HG03139 (cell line): Measurements from ENCODE around the gene CCDC159.

Source experiments
- ATAC-seq: cut with Tn5 transposase; IDR thresholded peaks from one replicate; pipeline ENCODE4 v1.9.1; 2021; ENCODE audit not compliant: unreplicated experiment

CCDC159 gene

GRCh38 chr19:11387162-11388034 lies 41.1 kb downstream of the CCDC159 start:
- ATAC-seq = no peak

- no peak for ATAC-seq
Measured at GRCh38 chr19:11390359-11390758, 44.0 kb downstream of the CCDC159 start.

- ATAC-seq = no peak
Measured at GRCh38 chr19:11390933-11391680, 44.8 kb downstream of the CCDC159 start.

- no peak for ATAC-seq
Measured at GRCh38 chr19:11397089-11397610, 50.8 kb downstream of the CCDC159 start.

DNA sequence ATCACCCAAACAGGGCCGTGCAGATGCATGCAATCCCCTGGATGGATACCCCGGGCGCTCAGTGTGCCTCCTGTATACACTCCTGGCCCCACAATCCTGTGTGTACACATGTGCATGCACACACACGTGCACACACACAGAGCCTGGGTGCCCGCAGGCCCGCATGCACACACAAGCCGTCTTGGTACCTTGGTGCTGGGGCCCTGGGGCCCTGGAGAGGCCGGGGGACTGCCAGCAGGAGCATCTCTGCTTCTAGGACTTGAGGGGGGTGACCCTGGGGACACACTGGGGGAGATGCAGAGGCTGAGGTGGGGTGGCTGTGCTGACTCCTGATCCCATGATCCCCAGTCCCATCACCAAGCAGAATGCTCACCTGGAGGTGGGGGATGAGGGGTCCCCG lies 53.3 kb downstream of the CCDC159 start:
- ATAC-seq = no peak

GRCh38 chr19:11400798-11401197 lies 54.5 kb downstream of the CCDC159 start:
- no peak for ATAC-seq

DNA sequence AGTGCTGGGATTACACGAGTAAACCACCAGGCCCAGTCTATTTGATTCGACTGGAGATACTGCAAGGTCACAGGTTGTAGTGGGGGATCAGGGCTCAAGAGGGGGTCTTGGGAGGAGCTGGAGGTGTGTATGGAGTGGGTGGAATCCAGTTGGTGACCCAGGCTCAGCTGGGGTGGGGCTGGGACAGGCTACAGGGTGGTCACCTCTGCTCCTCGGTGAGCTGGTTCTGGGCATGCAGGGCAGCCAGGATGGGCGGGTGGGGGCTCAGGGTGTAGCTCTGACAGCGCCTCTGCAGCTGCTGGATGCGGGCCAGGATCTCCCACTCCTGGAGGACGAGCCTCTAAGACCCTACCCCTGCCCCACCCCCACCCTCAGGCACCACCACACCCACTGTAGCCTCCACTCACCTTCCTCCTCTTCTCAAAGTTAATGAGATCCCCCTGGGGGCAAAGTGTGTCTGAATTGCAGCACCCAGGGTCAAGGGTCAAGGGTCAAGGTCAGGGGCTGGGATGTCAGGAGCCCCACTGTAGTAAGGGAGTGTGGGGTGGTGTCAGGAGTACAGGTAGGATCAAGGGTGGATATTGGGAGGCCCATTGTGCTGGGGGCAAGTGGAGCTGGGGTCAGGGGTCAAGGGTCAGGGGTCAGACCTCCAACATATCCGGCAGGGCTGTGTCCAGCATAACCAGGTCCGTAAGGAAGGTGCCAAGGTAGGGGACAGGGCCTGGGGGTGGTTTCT lies 55.7 kb downstream of the CCDC159 start:
- ATAC-seq = no peak
